Ovary (tissue), 9 donors: ENCODE data around the gene DYNC2I2. TPM values are rescaled to one million over a fixed set of nuclear protein-coding genes. Genes with fewer than 3 reads are reported as not detected.
"Not testable (repeated sequence)": the region's sequence is repeated elsewhere in the genome, so short reads cannot be mapped to it uniquely, and the experiment has no call there.

Experiments
- DNase-seq, 5 donors: peaks; one replicate each; pipeline ENCODE4 v3.0.0-alpha.2; 2019 to 2020
- H3K27ac ChIP-seq, 2 donors: fragments of 200-600 bp; one replicate each; pipeline versions ENCODE4 v1.5.1 to v1.8.0; 2019 to 2022
- H3K27me3 ChIP-seq: fragments of 200-600 bp; one replicate; pipeline ENCODE4 v1.8.0; 2022
- H3K36me3 ChIP-seq: fragments of 200-600 bp; sonication (generic); one replicate; pipeline ENCODE4 v1.5.1; 2019
- H3K4me1 ChIP-seq: one replicate; pipeline ENCODE4 v1.8.1; 2013; ENCODE audit warnings: mild to moderate bottlenecking, moderate library complexity; ENCODE audit not compliant: insufficient read depth
- H3K4me3 ChIP-seq: fragments of 200-600 bp; sonication (generic); one replicate; pipeline ENCODE4 v1.5.1; 2017
- H3K9me3 ChIP-seq, 2 donors: fragments of 200-600 bp in 1 of 2; sonication (generic) in 1 of 2; one replicate each; pipeline versions ENCODE4 v1.5.1 to v1.8.1; 2013 to 2019; ENCODE audit warnings: mild to moderate bottlenecking in 1 of 2, moderate library complexity in 1 of 2
- CTCF ChIP-seq, 3 donors: fragments of 450-650 bp in 2 of 3; fragments of 200-600 bp in 1 of 3; IDR thresholded peaks; one replicate each; pipeline versions ENCODE4 v1.5.1 to v1.8.0; 2016 to 2022; ENCODE audit warnings: antibody characterized with exemption in 3 of 3, mild to moderate bottlenecking in 1 of 3
- EP300 ChIP-seq: sonication (generic); formaldehyde crosslinking; IDR thresholded peaks from one replicate; pipeline ENCODE4 v1.6.1; 2017; ENCODE audit warnings: antibody characterized with exemption
- POLR2A ChIP-seq: fragments of 450-650 bp; IDR thresholded peaks from one replicate; pipeline ENCODE4 v1.6.1; 2017; ENCODE audit warnings: antibody characterized with exemption, mild to moderate bottlenecking, moderate library complexity
- WGBS, 3 donors: extraction: QIAGEN DNeasy Blood & Tissue Kit in 1 of 3; methylation state at CpG; one replicate each; pipeline versions ENCODE4 v1.1.5 to v1.1.7; 2013 to 2017; 5-methylcytosine and 5-hydroxymethylcytosine counted together
- intact Hi-C, 4 donors: fragments of 100-400 bp; cut with DNase I; formaldehyde crosslinking; loops; one replicate each; pipeline versions ENCODE4 v1.11.0 to v1.15.1; 2022 to 2023
- polyA plus RNA-seq, 2 donors: library from polyadenylated mRNA; stranded (reverse); fragments of 200-250 nt in 1 of 2; fragments of 350-450 nt in 1 of 2; fragmentation: Illumina TruSeq in 1 of 2; extraction: RNeasy Lipid Tissue Mini Kit (QIAGEN cat#74804) in 1 of 2; gene quantifications; one replicate each; pipeline ENCODE4 v1.2.3, GENCODE V29; 2013 to 2014
- total RNA-seq, 7 donors: library from RNA; depleted of rRNA in 2 of 7; stranded (reverse); fragments of >200 nt in 2 of 7; fragmentation: NEBNext Ultra II Directional in 3 of 7; extraction: Animal tissue kit (Norgen Biotek cat#: 25700) in 3 of 7; gene quantifications; one replicate each; pipeline versions ENCODE4 v1.1.0 to v1.2.4, GENCODE V29; 2016 to 2023
- donor health status: DM: no; HTN: no; CAD: no; lungs with moderate emphysema.
- donor health status: DM: no; HTN: no; CAD: no.
- donor health status: Bipolar disorder and iron deficiency.
- donor health status: DM: yes; HTN: yes; CAD: no.
- donor health status: DM: no; HTN: no; CAD: no.
- donor health status: DM: yes; HTN: yes; CAD: no.

DYNC2I2 gene
- total and polyA plus RNA-seq, 9 donors, result 2.0 to 87.5 (median 25.8) TPM

GRCh38 chr9:128701227-128701854, 44.7 kb upstream of the DYNC2I2 start:
- intact Hi-C loops, result no loop called here
- H3K27me3 ChIP-seq, result no peaks in the 10 kb centered on the region
- 41 to 52% (median 50%) methylated on average over 10 of the region's 10 CpGs for WGBS, 3 donors
- peaks cover 1% of the 10 kb centered on the region for H3K4me1 ChIP-seq
- DNase-seq, result peak in 1 of 5 donors; percentile 27
- H3K27ac ChIP-seq, result no peak overlapping the region
- no peak for TF ChIP-seq CTCF (IDR thresholded peaks at IDR 0.05)
- TF ChIP-seq POLR2A, result no peak
- TF ChIP-seq EP300, result no peak
- no peak overlapping the region for H3K4me3 ChIP-seq
- no peaks in the 10 kb centered on the region for H3K36me3 ChIP-seq
- H3K9me3 ChIP-seq, result no peaks in the 10 kb centered on the region

- H3K4me1 ChIP-seq, intact Hi-C loops, H3K36me3 ChIP-seq, H3K27ac ChIP-seq, H3K4me3 ChIP-seq, H3K9me3 ChIP-seq, H3K27me3 ChIP-seq: not testable (repeated sequence)
- peak in 2 of 5 donors; percentile 10 to 26 for DNase-seq
- WGBS, 3 donors, result 91 to 95% (median 93%) methylated on average over 30 of the region's 30 CpGs
Observed at GRCh38 chr9:128699096-128699795, 42.6 kb upstream of the DYNC2I2 start.

DNA sequence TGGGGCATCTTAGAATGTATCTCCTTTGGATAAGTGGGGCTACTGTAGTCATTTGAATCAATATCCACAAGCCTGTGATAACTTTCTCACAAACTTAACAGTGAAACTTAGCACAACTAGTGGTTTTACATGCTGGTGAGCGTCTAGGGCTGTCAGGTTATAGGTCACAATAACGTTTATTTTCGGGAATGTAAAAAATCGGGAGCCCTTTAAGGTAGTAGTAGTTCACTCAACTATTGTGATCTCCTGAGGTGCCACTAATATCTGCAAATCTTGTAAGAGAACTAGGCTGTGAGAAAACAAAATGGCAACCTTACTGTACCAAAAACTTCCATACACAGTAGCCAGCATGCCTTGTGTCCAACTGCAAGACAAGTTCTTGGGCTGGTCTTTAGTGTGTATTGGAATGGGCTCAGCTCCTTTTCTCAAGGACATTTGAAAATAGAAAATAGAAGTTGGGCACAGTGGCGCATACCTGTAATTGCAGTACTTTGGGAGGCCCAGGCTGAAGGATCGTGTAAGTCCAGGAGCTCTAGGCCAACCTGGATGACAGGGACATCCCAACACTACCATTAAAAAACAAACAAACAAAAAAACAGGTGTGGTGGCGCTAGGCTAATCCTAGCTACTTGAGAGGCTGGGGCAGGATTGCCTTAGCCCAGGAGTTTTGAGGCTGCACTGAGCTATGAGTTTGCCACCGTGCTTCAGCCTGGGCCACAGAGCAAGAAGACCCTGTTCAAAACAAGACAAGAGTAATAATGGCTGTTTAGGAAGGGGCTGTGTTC, 40.5 kb upstream of the DYNC2I2 start:
- intact Hi-C loops, result no loop called here
- TF ChIP-seq EP300, result no peak
- no peak for TF ChIP-seq POLR2A

GRCh38 chr9:128694344-128694743, 37.7 kb upstream of the DYNC2I2 start:
- WGBS, 3 donors, result 73 to 81% (median 73%) methylated on average over 6 of the region's 6 CpGs
- no peaks in the 10 kb centered on the region for H3K36me3 ChIP-seq
- intact Hi-C loops, result loop anchor here in 1 of 4 donors (5.0 kb wide), 1 partner anchor 57 kb away; no protein-coding TSS in a partner anchor
- no peak overlapping the region for H3K27ac ChIP-seq
- H3K9me3 ChIP-seq, result no peaks in the 10 kb centered on the region
- no peaks in the 10 kb centered on the region for H3K27me3 ChIP-seq
- H3K4me3 ChIP-seq, result no peak overlapping the region
- no peak for DNase-seq
- TF ChIP-seq POLR2A, result no peak
- TF ChIP-seq CTCF (IDR thresholded peaks at IDR 0.05), result no peak
- TF ChIP-seq EP300, result no peak
- H3K4me1 ChIP-seq, result peaks cover 2% of the 10 kb centered on the region

More for the DNA sequence above, 40.5 kb upstream of the DYNC2I2 start:
- WGBS, 3 donors, result 58 to 68% (median 58%) methylated on average over 8 of the region's 8 CpGs
- Histone ChIP-seq H3K9me3 (no peaks in the 10 kb centered on the region), H3K36me3 (no peaks in the 10 kb centered on the region), H3K27me3 (no peaks in the 10 kb centered on the region), H3K27ac (no peak overlapping the region), H3K4me1 (peaks cover under 1% of the 10 kb centered on the region), H3K4me3 (no peak overlapping the region)
- peak in 1 of 5 donors; percentile 3 for DNase-seq

GRCh38 chr9:128693738-128694137, 37.1 kb upstream of the DYNC2I2 start:
- intact Hi-C loops, result loop anchor here in 1 of 4 donors (5.0 kb wide), 1 partner anchor 56 kb away; no protein-coding TSS in a partner anchor
- not testable (repeated sequence) for H3K27ac ChIP-seq, H3K4me1 ChIP-seq, DNase-seq, H3K27me3 ChIP-seq, H3K9me3 ChIP-seq, H3K36me3 ChIP-seq, H3K4me3 ChIP-seq
- WGBS, 3 donors, result 70 to 79% (median 72%) methylated on average over 3 of the region's 3 CpGs
